Measurements from ENCODE around the gene UBE2S.

The UBE2S gene

GRCh38 chr19:55446060-55446459, 38.5 kb upstream of the UBE2S start:
- Histone ChIP-seq H3K14ac (ENCODE audit: low read length in 2 of 2) (no peak overlapping the region), H3K79me1 (replicated peaks; ENCODE audit: low read length, poor library complexity, severe bottlenecking) (no peaks in the 10 kb centered on the region), H3K27ac (ENCODE audit: low read length, poor library complexity, severe bottlenecking) (no peak overlapping the region), H2AFZ (ENCODE audit: low read depth, low read length) (no peak overlapping the region), H2BK12ac (ENCODE audit: low read length in 2 of 2) (no peak overlapping the region), H3K36me3 (ENCODE audit: control insufficient read depth in 1 of 2, insufficient read depth in 2 of 2, low read depth in 1 of 2, low read length in 2 of 2) (peaks cover 0 to 2% of the 10 kb centered on the region in 2 experiments), H3K23ac (ENCODE audit: low read length in 2 of 2) (no peak overlapping the region), H3K27me3 (ENCODE audit: control insufficient read depth in 1 of 2, insufficient read depth in 1 of 2, low read length in 2 of 2) (peaks cover 76 to 77% of the 10 kb centered on the region in 2 experiments), H3K9ac (ENCODE audit: low read length) (no peak overlapping the region), H3K4me1 (ENCODE audit: control insufficient read depth, insufficient read depth, low read depth, low read length) (peaks cover 22% of the 10 kb centered on the region), H2BK120ac (ENCODE audit: low read depth, low read length) (no peak overlapping the region), H3K18ac (ENCODE audit: low read depth in 1 of 2, low read length in 2 of 2) (no peak overlapping the region), H3K4me3 (ENCODE audit: insufficient read depth in 1 of 2, low read depth in 1 of 2, low read length in 2 of 2) (no peak overlapping the region), H3K4ac (ENCODE audit: low read depth in 1 of 2, low read length in 2 of 2) (no peak overlapping the region), H3K4me2 (ENCODE audit: low read length, poor library complexity, severe bottlenecking) (no peak overlapping the region), H2BK15ac (ENCODE audit: low read depth, poor library complexity, severe bottlenecking) (no peak overlapping the region), H4K91ac (ENCODE audit: low read length) (no peak overlapping the region), H3K9me3 (ENCODE audit: control insufficient read depth, low read length) (no peaks in the 10 kb centered on the region), H2AK5ac (ENCODE audit: low read length, severe bottlenecking) (no peak overlapping the region), H2BK5ac (ENCODE audit: low read depth, low read length, poor library complexity, severe bottlenecking) (no peak overlapping the region), H4K8ac (ENCODE audit: low read length) (no peak overlapping the region)
- 93% methylated on average over 6 of the region's 8 CpGs for WGBS
- DNase-seq = no peak

- no peak overlapping the region for H3K4me3 ChIP-seq (ENCODE audit: insufficient read depth in 1 of 2, low read depth in 1 of 2, low read length in 2 of 2)
- H3K23ac ChIP-seq (ENCODE audit: low read length in 2 of 2) = no peak overlapping the region
- H3K9ac ChIP-seq (ENCODE audit: low read length) = no peak overlapping the region
- H2AFZ ChIP-seq (ENCODE audit: low read depth, low read length) = no peak overlapping the region
- H2BK15ac ChIP-seq (ENCODE audit: low read depth, poor library complexity, severe bottlenecking) = no peak overlapping the region
- no peak for DNase-seq
- no peaks in the 10 kb centered on the region for H3K79me1 ChIP-seq (replicated peaks; ENCODE audit: low read length, poor library complexity, severe bottlenecking)
- no peak overlapping the region for H2AK5ac ChIP-seq (ENCODE audit: low read length, severe bottlenecking)
- H2BK5ac ChIP-seq (ENCODE audit: low read depth, low read length, poor library complexity, severe bottlenecking) = no peak overlapping the region
- H2BK12ac ChIP-seq (ENCODE audit: low read length in 2 of 2) = no peak overlapping the region
- no peaks in the 10 kb centered on the region for H3K9me3 ChIP-seq (ENCODE audit: control insufficient read depth, low read length)
- no peak overlapping the region for H3K14ac ChIP-seq (ENCODE audit: low read length in 2 of 2)
- H4K91ac ChIP-seq (ENCODE audit: low read length) = no peak overlapping the region
- no peak overlapping the region for H3K4ac ChIP-seq (ENCODE audit: low read depth in 1 of 2, low read length in 2 of 2)
- no peak overlapping the region for H2BK120ac ChIP-seq (ENCODE audit: low read depth, low read length)
- 56% methylated on average over 11 of the region's 11 CpGs for WGBS
- H3K18ac ChIP-seq (ENCODE audit: low read depth in 1 of 2, low read length in 2 of 2) = no peak overlapping the region
- peaks cover 79% of the 10 kb centered on the region in 2 experiments for H3K27me3 ChIP-seq (ENCODE audit: control insufficient read depth in 1 of 2, insufficient read depth in 1 of 2, low read length in 2 of 2)
- H3K36me3 ChIP-seq (ENCODE audit: control insufficient read depth in 1 of 2, insufficient read depth in 2 of 2, low read depth in 1 of 2, low read length in 2 of 2) = peaks cover 0 to 2% of the 10 kb centered on the region in 2 experiments
- H3K27ac ChIP-seq (ENCODE audit: low read length, poor library complexity, severe bottlenecking) = no peak overlapping the region
- H4K8ac ChIP-seq (ENCODE audit: low read length) = no peak overlapping the region
- H3K4me1 ChIP-seq (ENCODE audit: control insufficient read depth, insufficient read depth, low read depth, low read length) = peaks cover 23% of the 10 kb centered on the region
- H3K4me2 ChIP-seq (ENCODE audit: low read length, poor library complexity, severe bottlenecking) = no peak overlapping the region
Measured at GRCh38 chr19:55444646-55445045, 37.1 kb upstream of the UBE2S start.

DNA sequence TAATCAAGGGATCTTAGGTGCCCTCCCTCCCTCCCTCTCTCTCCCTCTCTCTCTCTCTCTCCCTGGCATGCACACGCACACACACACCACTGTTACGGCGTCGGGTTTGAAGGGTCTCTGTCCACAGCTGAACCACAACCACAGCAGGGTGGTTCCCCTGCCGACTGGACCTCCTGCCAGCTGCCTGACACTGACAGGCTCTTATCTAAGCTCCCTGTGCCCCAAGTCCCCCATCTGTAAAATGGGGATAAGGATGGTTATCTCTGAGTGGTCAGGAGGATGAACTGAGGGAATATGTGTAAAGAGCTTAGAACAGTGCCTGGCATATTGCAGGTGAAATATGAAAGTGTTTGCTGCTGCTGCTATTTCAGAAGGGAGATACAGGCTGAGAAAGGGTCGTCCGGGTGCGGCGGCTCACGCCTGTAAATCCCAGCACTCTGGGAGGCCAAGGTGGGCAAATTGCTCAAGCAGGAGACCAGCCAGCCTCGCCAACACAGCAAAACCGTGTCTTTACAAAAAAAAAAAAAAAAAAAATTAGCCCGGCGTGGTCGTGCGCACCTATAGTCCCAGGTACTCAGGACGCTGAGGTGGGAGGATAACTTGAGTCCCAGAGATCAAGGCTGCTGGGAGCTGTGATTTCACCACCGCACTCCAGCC, 36.4 kb upstream of the UBE2S start:
- Histone ChIP-seq H3K36me3 (ENCODE audit: control insufficient read depth in 1 of 2, insufficient read depth in 2 of 2, low read depth in 1 of 2, low read length in 2 of 2) (peaks cover 0 to 2% of the 10 kb centered on the region in 2 experiments), H3K79me1 (replicated peaks; ENCODE audit: low read length, poor library complexity, severe bottlenecking) (no peaks in the 10 kb centered on the region), H3K4me2 (ENCODE audit: low read length, poor library complexity, severe bottlenecking) (no peak overlapping the region), H2BK120ac (ENCODE audit: low read depth, low read length) (no peak overlapping the region), H3K4ac (ENCODE audit: low read depth in 1 of 2, low read length in 2 of 2) (no peak overlapping the region), H3K4me1 (ENCODE audit: control insufficient read depth, insufficient read depth, low read depth, low read length) (peaks cover 23% of the 10 kb centered on the region), H3K9me3 (ENCODE audit: control insufficient read depth, low read length) (no peaks in the 10 kb centered on the region), H2AK5ac (ENCODE audit: low read length, severe bottlenecking) (no peak overlapping the region), H4K8ac (ENCODE audit: low read length) (no peak overlapping the region), H4K91ac (ENCODE audit: low read length) (no peak overlapping the region), H2BK15ac (ENCODE audit: low read depth, poor library complexity, severe bottlenecking) (no peak overlapping the region), H2BK5ac (ENCODE audit: low read depth, low read length, poor library complexity, severe bottlenecking) (no peak overlapping the region), H3K9ac (ENCODE audit: low read length) (no peak overlapping the region), H2AFZ (ENCODE audit: low read depth, low read length) (no peak overlapping the region), H3K18ac (ENCODE audit: low read depth in 1 of 2, low read length in 2 of 2) (no peak overlapping the region), H3K4me3 (ENCODE audit: insufficient read depth in 1 of 2, low read depth in 1 of 2, low read length in 2 of 2) (no peak overlapping the region), H3K27me3 (ENCODE audit: control insufficient read depth in 1 of 2, insufficient read depth in 1 of 2, low read length in 2 of 2) (peaks cover 79% of the 10 kb centered on the region in 2 experiments), H3K27ac (ENCODE audit: low read length, poor library complexity, severe bottlenecking) (no peak overlapping the region), H3K14ac (ENCODE audit: low read length in 2 of 2) (no peak overlapping the region), H3K23ac (ENCODE audit: low read length in 2 of 2) (no peak overlapping the region), H2BK12ac (ENCODE audit: low read length in 2 of 2) (no peak overlapping the region)
- DNase-seq = no peak
- 46% methylated on average over 17 of the region's 18 CpGs for WGBS

DNA sequence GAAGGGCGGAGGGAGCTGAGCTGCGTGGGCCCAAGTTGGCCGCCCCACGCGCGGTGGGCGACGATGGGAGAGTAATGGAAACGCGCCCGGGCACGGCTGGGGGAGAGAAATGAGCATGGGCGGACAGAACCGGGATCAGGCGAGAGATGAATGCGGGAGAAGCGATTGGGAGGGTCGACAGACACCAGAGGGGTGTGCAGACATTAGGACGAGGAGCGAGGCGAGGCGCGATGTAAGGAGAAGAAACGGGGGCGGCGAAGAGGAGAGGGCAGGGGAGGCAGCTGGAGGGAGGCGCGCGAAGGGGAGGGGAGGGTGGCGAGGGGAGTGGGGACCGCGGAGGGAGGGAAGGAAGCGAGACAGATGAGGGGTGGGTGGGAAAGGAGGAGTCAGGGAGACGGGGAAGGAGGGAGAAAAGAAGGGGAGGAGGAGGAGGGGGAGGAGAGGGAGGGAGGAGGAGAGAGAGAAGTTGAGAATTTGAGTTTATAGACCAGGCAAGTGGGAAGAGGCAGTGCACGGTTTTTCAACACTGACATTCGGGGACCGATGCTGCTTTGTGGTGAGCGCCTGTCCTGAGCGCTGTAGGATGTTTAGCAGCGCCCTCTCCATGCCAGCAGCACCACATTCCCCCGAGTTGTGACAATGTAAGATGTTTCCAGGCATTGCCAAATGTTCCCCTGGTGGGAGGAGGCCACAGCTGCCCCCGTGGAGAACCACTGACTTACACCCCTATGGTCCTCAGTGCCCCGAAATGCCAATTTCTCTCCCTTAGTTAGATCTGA, 35.6 kb upstream of the UBE2S start, which contains the start of gene SHISA7:
Gene SHISA7, minus strand, starts transcription at position 256 of the 779 bp plus-strand sequence. CDS start 437 bp downstream, outside the sequence.
- Histone ChIP-seq H2AFZ (ENCODE audit: low read depth, low read length) (no peak within 1 kb of the TSS), H4K91ac (ENCODE audit: low read length) (no peak within 1 kb of the TSS), H2BK12ac (ENCODE audit: low read length in 2 of 2) (no peak within 1 kb of the TSS), H3K27me3 (ENCODE audit: control insufficient read depth in 1 of 2, insufficient read depth in 1 of 2, low read length in 2 of 2) (peaks cover 81 to 85% of the 10 kb centered on the region in 2 experiments), H2BK5ac (ENCODE audit: low read depth, low read length, poor library complexity, severe bottlenecking) (no peak within 1 kb of the TSS), H3K18ac (ENCODE audit: low read depth in 1 of 2, low read length in 2 of 2) (no peak within 1 kb of the TSS), H3K4me2 (ENCODE audit: low read length, poor library complexity, severe bottlenecking) (no peak within 1 kb of the TSS), H2BK15ac (ENCODE audit: low read depth, poor library complexity, severe bottlenecking) (no peak within 1 kb of the TSS), H3K23ac (ENCODE audit: low read length in 2 of 2) (no peak within 1 kb of the TSS), H3K4me1 (ENCODE audit: control insufficient read depth, insufficient read depth, low read depth, low read length) (peaks cover 19% of the 10 kb centered on the region), H2AK5ac (ENCODE audit: low read length, severe bottlenecking) (no peak within 1 kb of the TSS), H4K8ac (ENCODE audit: low read length) (no peak within 1 kb of the TSS), H2BK120ac (ENCODE audit: low read depth, low read length) (no peak within 1 kb of the TSS), H3K9me3 (ENCODE audit: control insufficient read depth, low read length) (no peaks in the 10 kb centered on the region), H3K9ac (ENCODE audit: low read length) (no peak within 1 kb of the TSS), H3K4me3 (ENCODE audit: insufficient read depth in 1 of 2, low read depth in 1 of 2, low read length in 2 of 2) (no peak within 1 kb of the TSS), H3K36me3 (ENCODE audit: control insufficient read depth in 1 of 2, insufficient read depth in 2 of 2, low read depth in 1 of 2, low read length in 2 of 2) (peaks cover 0 to 2% of the 10 kb centered on the region in 2 experiments), H3K79me1 (replicated peaks; ENCODE audit: low read length, poor library complexity, severe bottlenecking) (no peaks in the 10 kb centered on the region), H3K14ac (ENCODE audit: low read length in 2 of 2) (no peak within 1 kb of the TSS), H3K27ac (ENCODE audit: low read length, poor library complexity, severe bottlenecking) (no peak within 1 kb of the TSS), H3K4ac (ENCODE audit: low read depth in 1 of 2, low read length in 2 of 2) (no peak within 1 kb of the TSS)
- WGBS = 2% methylated on average over 43 of the region's 43 CpGs
- DNase-seq = no peak

Measured in mesenchymal stem cell (in vitro differentiated cells and primary cell).